Fibroblast of skin of abdomen (primary cell): ENCODE data around the gene CLCN2.
"Not testable (repeated sequence)": the region's sequence is repeated elsewhere in the genome, so short reads cannot be mapped to it uniquely, and the experiment has no call there.

Experiments used
- DNase-seq: peaks from one replicate; pipeline ENCODE4 v3.0.0-alpha.2; 2013

The CLCN2 gene

GRCh38 chr3:184344579-184345316 lies 16.7 kb downstream of the CLCN2 start:
- DNase-seq: no peak

DNA sequence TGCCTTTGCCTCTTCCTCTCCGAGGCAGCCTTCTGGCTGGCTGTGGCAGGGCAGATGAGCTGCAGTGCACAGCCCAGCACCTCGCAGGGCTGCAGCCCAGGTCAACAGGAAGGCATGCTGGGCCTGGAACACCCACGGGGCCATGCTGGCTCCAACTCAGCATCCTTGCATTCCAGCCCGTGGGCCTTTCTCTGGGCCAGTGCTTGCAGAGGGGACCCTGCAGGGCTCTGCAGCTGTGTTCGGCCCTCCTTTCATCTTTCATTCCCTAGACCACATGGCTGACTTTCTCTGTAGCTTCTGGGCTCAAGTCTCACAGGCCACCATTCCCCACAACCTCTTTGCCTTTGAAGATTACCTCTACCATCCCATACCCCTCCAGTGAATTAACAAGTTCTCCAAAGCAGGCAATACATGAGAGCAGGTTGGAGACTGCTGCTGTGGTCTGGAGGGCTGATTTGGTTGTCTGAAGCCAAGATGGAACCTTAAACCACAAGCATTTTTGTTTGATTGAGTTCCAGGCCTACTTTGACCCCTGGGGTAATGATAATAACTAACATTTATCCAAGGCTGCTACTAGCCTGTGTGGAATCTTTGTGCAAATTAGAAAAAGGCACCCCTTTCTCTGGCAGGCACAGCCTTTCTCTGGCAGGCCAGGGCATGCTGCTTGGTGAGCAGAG lies 18.1 kb downstream of the CLCN2 start:
- DNase-seq: no peak

DNA sequence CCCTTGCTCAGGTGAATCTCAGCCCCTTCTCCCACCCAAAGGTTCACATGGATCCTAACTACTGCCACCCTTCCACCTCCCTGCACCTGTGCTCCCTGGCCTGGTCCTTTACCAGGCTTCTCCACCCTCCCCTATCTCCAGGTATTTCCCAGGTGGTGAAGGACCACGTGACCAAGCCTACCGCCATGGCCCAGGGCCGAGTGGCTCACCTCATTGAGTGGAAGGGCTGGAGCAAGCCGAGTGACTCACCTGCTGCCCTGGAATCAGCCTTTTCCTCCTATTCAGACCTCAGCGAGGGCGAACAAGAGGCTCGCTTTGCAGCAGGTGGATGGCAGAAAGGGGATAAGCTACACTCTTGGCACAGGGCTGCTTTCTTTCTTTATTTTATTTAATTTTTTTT lies 19.5 kb downstream of the CLCN2 start:
- no peak for DNase-seq

- not testable (repeated sequence) for DNase-seq
Observed at GRCh38 chr3:184339451-184340135, 21.8 kb downstream of the CLCN2 start.

DNA sequence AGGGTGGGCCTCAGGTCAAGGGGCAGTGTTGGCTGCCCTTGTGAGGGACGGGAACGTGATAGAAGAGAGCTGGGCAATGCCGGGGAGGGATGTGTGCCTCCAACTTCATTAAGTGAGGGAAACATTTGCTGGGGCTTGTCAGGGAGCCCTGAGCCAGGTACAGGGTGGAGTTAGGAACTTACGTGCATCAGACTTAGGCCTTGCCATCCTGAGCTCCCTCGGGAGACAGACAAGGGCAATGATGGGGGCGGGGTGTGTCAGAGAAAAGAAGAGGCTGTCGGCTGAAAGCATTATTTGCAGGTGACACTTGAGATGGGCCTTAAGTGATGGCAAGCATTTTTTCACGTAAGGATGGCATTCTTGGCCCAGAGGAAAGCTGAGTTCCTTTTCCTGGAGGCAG lies 22.4 kb downstream of the CLCN2 start:
- no peak for DNase-seq

GRCh38 chr3:184338511-184338945 lies 22.9 kb downstream of the CLCN2 start:
- peak; percentile 77 for DNase-seq

GRCh38 chr3:184337981-184338380 lies 23.4 kb downstream of the CLCN2 start:
- DNase-seq: no peak

- peak; percentile 29 for DNase-seq
Observed at GRCh38 chr3:184337399-184337714, 24.0 kb downstream of the CLCN2 start, which contains the start of gene FAM131A. Gene FAM131A, plus strand, starts transcription at chr3:184337600. Its CDS starts 31 bp downstream, at chr3:184337631.

DNA sequence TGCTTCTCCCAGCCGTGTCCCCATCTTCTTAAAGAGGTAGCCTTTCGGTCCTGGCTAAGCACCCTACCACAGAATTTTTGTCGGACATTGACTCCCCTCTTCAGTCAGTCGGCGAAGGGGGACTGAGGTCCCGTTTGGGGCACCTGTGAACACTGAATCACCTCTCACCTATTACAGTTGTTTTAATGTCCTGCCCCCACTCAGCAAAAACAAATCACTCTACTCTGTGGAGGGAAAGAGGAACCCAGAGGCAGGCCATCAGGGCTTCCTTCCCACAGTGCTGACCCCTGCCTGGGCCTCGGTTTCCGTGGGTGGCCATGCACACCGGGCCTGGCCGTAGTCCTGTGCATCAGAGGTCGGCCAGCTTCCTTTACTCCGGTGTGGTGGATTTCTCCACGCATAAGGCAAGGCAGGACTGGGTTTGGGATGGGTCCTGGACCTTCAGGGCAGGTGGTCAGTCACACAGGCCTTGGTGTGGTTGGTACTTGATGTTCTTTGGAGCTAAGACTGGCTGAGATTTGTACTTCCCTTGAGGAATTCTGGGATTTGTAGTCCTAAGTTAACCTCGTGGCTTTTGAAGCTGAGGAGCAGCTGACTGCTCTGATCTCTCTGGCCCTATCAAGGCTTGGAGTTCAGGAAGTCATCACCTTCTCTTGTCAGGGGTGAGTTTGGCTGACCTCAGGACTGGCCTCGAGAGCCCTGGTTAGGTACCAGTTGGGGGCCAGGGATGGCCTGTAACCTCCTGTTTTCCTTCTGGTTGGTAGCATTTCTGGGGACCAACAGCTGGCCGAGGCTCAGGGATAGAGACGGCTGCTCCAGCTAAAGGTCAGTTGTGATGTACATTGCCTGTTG lies 24.6 kb downstream of the CLCN2 start:
- DNase-seq: peak; percentile 54

DNA sequence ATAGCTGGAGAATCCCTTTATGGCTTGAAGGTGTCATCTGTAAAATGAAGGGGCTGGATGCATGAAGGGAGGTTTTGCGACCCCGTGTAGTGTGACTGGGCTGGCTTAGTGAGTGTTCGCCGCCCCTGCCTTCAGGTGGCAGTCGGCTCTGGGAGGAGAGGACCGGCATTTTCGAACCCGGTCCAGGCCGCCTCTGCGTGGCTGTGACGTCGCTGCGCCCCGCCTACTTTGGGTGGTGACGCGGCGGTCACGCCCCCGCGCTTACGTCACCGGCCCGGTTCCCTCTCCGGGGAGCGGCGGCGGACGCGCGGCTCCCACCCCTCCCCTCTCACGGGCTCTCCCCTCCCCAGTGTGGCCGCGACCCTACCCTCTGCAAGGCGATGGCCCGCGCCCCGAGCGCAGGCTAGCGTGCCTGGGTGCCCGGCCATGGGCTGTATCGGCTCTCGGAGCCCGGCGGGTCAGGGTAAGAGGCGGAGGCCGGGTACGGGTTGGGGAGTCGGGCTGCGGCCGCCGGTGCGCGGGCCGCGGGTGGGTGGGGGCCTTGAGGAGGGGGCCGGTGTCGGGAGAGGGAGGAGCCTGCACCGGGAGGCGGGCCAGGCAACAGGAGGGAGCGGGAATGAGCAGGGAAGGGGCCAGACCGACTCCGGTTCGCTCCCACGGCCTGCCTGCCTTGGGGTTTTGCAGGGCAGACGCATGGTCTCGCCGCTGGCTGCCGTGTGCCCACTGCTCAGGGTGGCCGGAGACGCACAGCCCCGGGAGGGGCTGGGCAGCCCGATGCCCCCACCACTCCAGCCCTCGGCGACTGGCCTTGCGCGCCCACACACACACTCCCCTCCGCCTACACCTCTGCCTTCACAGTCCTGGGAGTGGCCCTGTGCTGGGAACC lies 25.5 kb downstream of the CLCN2 start:
- DNase-seq: peak; percentile 74

DNA sequence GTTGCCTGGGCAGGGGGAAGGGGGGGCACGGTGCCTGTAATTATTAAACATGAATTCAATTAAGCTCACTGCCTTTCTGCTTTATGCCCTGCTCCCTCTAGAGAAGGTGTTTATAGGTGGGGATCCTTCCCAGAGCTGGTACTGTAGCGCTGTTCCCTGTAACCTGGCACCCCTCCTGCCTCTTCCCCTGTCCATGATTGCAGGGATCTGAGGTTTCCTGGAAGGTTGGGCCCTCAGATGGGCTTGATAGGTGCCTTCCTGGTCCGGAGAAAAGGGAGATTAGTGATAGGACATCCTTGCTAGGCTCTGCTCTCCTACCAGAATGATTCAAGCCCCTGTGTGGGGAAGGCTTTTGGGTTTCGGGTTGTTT lies 26.1 kb downstream of the CLCN2 start:
- DNase-seq: no peak

- peak; percentile 51 for DNase-seq
Observed at GRCh38 chr3:184334470-184335158, 26.8 kb downstream of the CLCN2 start.

- DNase-seq: no peak
Observed at GRCh38 chr3:184333700-184334099, 27.7 kb downstream of the CLCN2 start.

GRCh38 chr3:184333190-184333589 lies 28.2 kb downstream of the CLCN2 start:
- no peak for DNase-seq

DNA sequence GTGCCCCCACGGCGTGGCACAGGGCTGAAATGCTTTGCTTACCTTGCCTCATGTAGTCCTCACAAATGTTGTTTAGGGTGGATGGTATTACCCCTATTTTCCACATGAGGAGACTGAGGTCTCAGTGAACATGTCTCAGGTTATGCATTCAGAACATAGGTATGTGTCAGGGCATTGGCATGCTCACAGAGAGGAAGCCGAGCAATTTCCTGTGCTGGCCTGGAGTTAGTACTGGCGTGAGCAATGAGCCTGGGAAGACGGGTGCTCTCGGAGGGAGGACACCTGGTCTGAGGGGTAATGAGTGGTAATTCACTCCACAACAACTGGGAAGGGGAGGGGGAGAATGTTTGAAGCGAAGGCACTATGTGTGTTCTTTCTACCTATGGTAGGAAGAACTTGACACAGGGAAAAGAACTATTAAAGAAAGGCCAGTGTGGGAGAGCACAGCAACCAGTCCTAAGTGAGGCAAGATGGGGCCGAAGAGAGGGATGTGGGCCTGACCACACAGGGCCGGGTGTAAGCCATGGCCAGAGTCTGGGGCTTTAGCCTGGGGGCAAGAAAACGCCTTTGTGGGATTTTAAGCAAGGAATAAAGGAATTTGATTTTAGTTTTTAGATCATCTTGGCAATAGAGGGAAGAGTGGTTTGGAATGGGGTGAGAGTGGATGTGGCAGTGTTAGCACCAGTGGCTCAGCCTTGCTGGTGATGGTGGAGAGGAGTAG lies 28.9 kb downstream of the CLCN2 start:
- peak; percentile 87 for DNase-seq

DNA sequence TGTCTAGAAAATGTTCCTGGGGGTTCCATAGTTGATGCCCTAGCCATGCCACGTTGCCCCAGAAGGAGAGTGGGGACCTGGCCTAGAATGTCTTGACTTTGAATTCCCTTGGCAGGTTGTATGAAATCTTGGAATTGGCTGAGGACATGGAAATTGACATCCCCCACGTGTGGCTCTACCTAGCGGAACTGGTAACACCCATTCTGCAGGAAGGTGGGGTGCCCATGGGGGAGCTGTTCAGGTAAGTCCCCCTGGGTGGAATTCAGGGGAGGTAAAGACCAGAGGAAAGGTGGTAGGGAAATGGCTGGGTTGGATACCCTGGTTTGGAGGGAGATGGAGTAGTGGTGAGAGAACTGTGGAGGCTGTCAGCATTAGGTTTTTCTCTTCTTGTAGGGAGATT lies 32.9 kb downstream of the CLCN2 start:
- no peak for DNase-seq

DNA sequence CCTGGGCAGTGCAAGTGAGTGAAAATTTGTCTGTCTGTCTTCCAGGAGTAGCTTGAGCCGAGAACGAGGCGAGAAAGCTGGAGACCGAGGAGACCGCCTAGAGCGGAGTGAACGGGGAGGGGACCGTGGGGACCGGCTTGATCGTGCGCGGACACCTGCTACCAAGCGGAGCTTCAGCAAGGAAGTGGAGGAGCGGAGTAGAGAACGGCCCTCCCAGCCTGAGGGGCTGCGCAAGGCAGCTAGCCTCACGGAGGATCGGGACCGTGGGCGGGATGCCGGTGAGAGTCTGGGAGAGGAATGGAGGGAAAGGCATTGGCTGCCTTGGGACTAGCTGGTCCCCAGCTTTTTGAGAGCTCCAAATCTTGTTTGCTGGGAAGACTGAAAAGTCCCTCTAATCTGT lies 34.2 kb downstream of the CLCN2 start:
- no peak for DNase-seq

DNA sequence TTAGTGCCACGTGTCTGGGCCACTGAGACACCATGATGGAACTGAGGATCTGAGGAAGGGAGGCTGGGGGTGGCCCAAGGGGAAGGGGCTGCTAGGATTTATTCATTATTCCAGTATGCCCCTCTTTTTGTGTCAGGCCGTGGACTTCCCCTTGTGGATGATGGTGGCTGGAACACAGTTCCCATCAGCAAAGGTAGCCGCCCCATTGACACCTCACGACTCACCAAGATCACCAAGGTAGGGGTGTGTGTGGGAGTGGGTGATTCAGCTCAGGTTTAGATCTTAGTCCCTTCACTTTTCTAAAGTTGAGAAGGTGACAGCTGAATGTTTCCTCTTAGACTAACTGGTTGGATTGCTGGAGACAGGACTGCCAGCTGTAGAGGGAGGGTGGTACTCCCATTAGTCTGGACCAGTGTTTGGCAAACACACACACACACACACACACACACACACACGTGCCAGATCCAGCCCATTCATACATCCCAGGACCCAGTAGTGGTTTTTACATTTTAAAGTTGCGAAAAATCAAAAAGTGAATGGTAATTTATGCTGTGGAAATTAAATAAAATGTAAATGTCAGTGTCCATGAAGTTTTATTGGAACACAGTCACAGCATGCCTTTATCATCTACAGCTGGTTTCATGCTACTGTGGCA lies 35.6 kb downstream of the CLCN2 start:
- no peak for DNase-seq

DNA sequence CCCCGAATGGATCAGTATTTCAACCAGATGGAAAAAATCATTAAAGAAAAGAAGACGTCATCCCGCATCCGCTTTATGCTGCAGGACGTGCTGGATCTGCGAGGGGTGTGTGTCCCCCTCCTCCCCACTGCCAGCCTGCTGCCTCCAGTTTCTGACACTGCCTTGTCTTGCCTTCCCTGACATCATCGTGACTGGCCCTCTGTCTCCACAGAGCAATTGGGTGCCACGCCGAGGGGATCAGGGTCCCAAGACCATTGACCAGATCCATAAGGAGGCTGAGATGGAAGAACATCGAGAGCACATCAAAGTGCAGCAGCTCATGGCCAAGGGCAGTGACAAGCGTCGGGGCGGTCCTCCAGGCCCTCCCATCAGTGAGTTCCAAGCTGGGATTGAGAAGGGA lies 36.1 kb downstream of the CLCN2 start:
- DNase-seq: no peak

DNA sequence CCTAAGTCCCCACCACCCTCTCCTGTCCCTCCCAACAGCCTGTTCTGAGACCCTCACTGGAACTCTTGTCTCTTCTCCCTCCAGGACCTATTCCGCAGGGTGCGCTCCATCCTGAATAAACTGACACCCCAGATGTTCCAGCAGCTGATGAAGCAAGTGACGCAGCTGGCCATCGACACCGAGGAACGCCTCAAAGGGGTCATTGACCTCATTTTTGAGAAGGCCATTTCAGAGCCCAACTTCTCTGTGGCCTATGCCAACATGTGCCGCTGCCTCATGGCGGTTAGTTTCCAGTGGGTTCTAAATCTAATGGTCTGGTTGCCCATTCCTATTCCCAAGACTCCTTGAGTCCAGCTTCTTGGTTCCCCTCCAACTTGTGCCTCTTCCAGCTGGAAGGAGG lies 37.7 kb downstream of the CLCN2 start:
- no peak for DNase-seq
